Upper lobe of left lung (tissue), 6 donors: Measurements from ENCODE around the gene CLEC18A. TPM values are rescaled to one million over a fixed set of nuclear protein-coding genes. Genes with fewer than 3 reads are reported as not detected.

Experiments used
- ATAC-seq, 2 donors: fragments of 200-7000 bp; cut with Tn5 transposase; one replicate each; pipeline ENCODE4 v1.9.1; 2022; ENCODE audit warnings: mild to moderate bottlenecking in 2 of 2, moderate library complexity in 2 of 2; ENCODE audit not compliant: low FRiP score in 2 of 2
- DNase-seq, 2 donors: peaks; one replicate each; pipeline ENCODE4 v3.0.0-alpha.2; 2019 to 2020
- H3K27ac ChIP-seq, 4 donors: fragments of 200-600 bp; sonication (generic); one replicate each; pipeline ENCODE4 v1.5.1; 2016 to 2019
- H3K27me3 ChIP-seq, 4 donors: fragments of 200-600 bp; sonication (generic); one replicate each; pipeline ENCODE4 v1.5.1; 2017 to 2019
- H3K36me3 ChIP-seq, 4 donors: fragments of 200-600 bp; sonication (generic); one replicate each; pipeline ENCODE4 v1.5.1; 2016 to 2019
- H3K4me1 ChIP-seq, 4 donors: fragments of 200-600 bp; sonication (generic); one replicate each; pipeline ENCODE4 v1.5.1; 2018 to 2019
- H3K4me3 ChIP-seq, 4 donors: fragments of 200-600 bp; sonication (generic); one replicate each; pipeline ENCODE4 v1.5.1; 2017 to 2019; ENCODE audit warnings: mild to moderate bottlenecking in 2 of 4, moderate library complexity in 1 of 4
- H3K9me3 ChIP-seq, 4 donors: fragments of 200-600 bp; sonication (generic); one replicate each; pipeline ENCODE4 v1.5.1; 2018 to 2019
- CTCF ChIP-seq, 6 experiments: fragments of 450-650 bp in 4 of 6; fragments of 200-600 bp in 2 of 6; sonication (generic) in 2 of 6; IDR thresholded peaks; one replicate each; pipeline ENCODE4 v1.5.1; 2016 to 2019; ENCODE audit warnings: antibody characterized with exemption in 6 of 6
- EP300 ChIP-seq, 4 donors: sonication (generic); formaldehyde crosslinking; IDR thresholded peaks; one replicate each; pipeline ENCODE4 v1.5.1; 2017; ENCODE audit warnings: antibody characterized with exemption in 4 of 4, control low read depth in 2 of 4
- POLR2A ChIP-seq, 4 donors: fragments of 450-650 bp; IDR thresholded peaks; one replicate each; pipeline ENCODE4 v1.5.1; 2016 to 2017; ENCODE audit warnings: antibody characterized with exemption in 4 of 4, mild to moderate bottlenecking in 2 of 4
- POLR2AphosphoS5 ChIP-seq, 2 donors: sonication (generic); formaldehyde crosslinking; IDR thresholded peaks; one replicate each; pipeline ENCODE4 v1.5.1; 2017; ENCODE audit warnings: antibody characterized with exemption in 2 of 2
- WGBS, 2 donors: methylation state at CpG; one replicate each; pipeline ENCODE4 v1.1.5; 2017 to 2018; 5-methylcytosine and 5-hydroxymethylcytosine counted together
- total RNA-seq, 6 donors: library from RNA; depleted of rRNA in 4 of 6; stranded (reverse); fragments of >200 nt in 4 of 6; gene quantifications; one replicate each; pipeline versions ENCODE4 v1.1.0 to v1.2.1, GENCODE V29; 2016 to 2021
- donor health status: DM: no; HTN: no; CAD: no; lungs with moderate emphysema.
- donor health status: DM: no; HTN: yes; CAD: no; lungs with severe emphysema.

The CLEC18A gene
- total RNA-seq, 6 donors from 2014 or later, result 0.54 to 5.2 (median 2.8) TPM

- no peaks in the 10 kb centered on the region for H3K27me3 ChIP-seq
- TF ChIP-seq EP300 (IDR thresholded peaks at IDR 0.05), result no peak
- no peak for TF ChIP-seq CTCF (IDR thresholded peaks at IDR 0.05)
- no peak for TF ChIP-seq POLR2A (IDR thresholded peaks at IDR 0.05)
- TF ChIP-seq POLR2AphosphoS5 (IDR thresholded peaks at IDR 0.05), result no peak
- H3K36me3 ChIP-seq, result peaks cover 1 to 64% (median 42%) of the 10 kb centered on the region in 4 donors
- H3K27ac ChIP-seq, result peak overlapping the region in 2 of 4 donors; percentile 42 to 55
- no peaks in the 10 kb centered on the region for H3K4me1 ChIP-seq
- WGBS, 2 donors, result 68 to 77% methylated on average over 10 to 17 of the region's 17 CpGs
- peak in 1 of 2 donors; percentile 65 for DNase-seq
- no peaks in the 10 kb centered on the region for H3K9me3 ChIP-seq
- H3K4me3 ChIP-seq, result peak overlapping the region in 1 of 4 donors; percentile 7
- ATAC-seq, result peak; percentile 30 to 82
These were observed 23.9 kb upstream of the CLEC18A start for GRCh38 chr16:69927056-69927757.

GRCh38 chr16:69928856-69929400 lies 22.2 kb upstream of the CLEC18A start:
- H3K4me3 ChIP-seq, result no peak overlapping the region
- no peaks in the 10 kb centered on the region for H3K27me3 ChIP-seq
- ATAC-seq, result no peak
- H3K9me3 ChIP-seq, result no peaks in the 10 kb centered on the region
- 83 to 92% methylated on average over 9 to 10 of the region's 10 CpGs for WGBS, 2 donors
- H3K36me3 ChIP-seq, result peaks cover 8 to 78% (median 56%) of the 10 kb centered on the region in 4 donors
- DNase-seq, result no peak
- no peak overlapping the region for H3K27ac ChIP-seq
- no peak for TF ChIP-seq POLR2A (IDR thresholded peaks at IDR 0.05)
- TF ChIP-seq EP300 (IDR thresholded peaks at IDR 0.05), result no peak
- no peak for TF ChIP-seq POLR2AphosphoS5 (IDR thresholded peaks at IDR 0.05)
- TF ChIP-seq CTCF (IDR thresholded peaks at IDR 0.05), result no peak
- no peaks in the 10 kb centered on the region for H3K4me1 ChIP-seq

GRCh38 chr16:69929480-69929879 lies 21.7 kb upstream of the CLEC18A start:
- H3K27ac ChIP-seq, result no peak overlapping the region
- no peaks in the 10 kb centered on the region for H3K4me1 ChIP-seq
- ATAC-seq (no peak), DNase-seq (peak in 1 of 2 donors; percentile 59)
- WGBS, 2 donors, result 89 to 98% methylated on average over 9 of the region's 9 CpGs
- TF ChIP-seq CTCF (IDR thresholded peaks at IDR 0.05) (no peak), EP300 (IDR thresholded peaks at IDR 0.05) (no peak), POLR2A (IDR thresholded peaks at IDR 0.05) (no peak), POLR2AphosphoS5 (IDR thresholded peaks at IDR 0.05) (no peak)
- H3K36me3 ChIP-seq, result peaks cover 8 to 82% (median 60%) of the 10 kb centered on the region in 4 donors
- no peak overlapping the region for H3K4me3 ChIP-seq
- no peaks in the 10 kb centered on the region for H3K9me3 ChIP-seq
- no peaks in the 10 kb centered on the region for H3K27me3 ChIP-seq

- H3K36me3 ChIP-seq, result peaks cover 15 to 86% (median 68%) of the 10 kb centered on the region in 4 donors
- H3K27me3 ChIP-seq, result no peaks in the 10 kb centered on the region
- no peaks in the 10 kb centered on the region for H3K4me1 ChIP-seq
- DNase-seq (peak in 1 of 2 donors; percentile 42), ATAC-seq (peak; percentile 56 to 80)
- TF ChIP-seq POLR2A (IDR thresholded peaks at IDR 0.05) (no peak), CTCF (IDR thresholded peaks at IDR 0.05) (peak; percentile 49 to 74 (median 67))
- no peak overlapping the region for H3K4me3 ChIP-seq
- H3K9me3 ChIP-seq, result no peaks in the 10 kb centered on the region
- 70 to 75% methylated on average over 10 to 12 of the region's 12 CpGs for WGBS, 2 donors
- no peak overlapping the region for H3K27ac ChIP-seq
These were observed 20.9 kb upstream of the CLEC18A start for GRCh38 chr16:69930117-69930776.
